GM18907 (cell line): ENCODE results near the gene DCAF7.

Experiments used
- ATAC-seq: cut with Tn5 transposase; IDR thresholded peaks from one replicate; pipeline ENCODE4 v1.9.1; 2021; ENCODE audit warnings: mild to moderate bottlenecking, moderate library complexity; ENCODE audit not compliant: unreplicated experiment

Gene DCAF7, protein sequence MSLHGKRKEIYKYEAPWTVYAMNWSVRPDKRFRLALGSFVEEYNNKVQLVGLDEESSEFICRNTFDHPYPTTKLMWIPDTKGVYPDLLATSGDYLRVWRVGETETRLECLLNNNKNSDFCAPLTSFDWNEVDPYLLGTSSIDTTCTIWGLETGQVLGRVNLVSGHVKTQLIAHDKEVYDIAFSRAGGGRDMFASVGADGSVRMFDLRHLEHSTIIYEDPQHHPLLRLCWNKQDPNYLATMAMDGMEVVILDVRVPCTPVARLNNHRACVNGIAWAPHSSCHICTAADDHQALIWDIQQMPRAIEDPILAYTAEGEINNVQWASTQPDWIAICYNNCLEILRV

DNA sequence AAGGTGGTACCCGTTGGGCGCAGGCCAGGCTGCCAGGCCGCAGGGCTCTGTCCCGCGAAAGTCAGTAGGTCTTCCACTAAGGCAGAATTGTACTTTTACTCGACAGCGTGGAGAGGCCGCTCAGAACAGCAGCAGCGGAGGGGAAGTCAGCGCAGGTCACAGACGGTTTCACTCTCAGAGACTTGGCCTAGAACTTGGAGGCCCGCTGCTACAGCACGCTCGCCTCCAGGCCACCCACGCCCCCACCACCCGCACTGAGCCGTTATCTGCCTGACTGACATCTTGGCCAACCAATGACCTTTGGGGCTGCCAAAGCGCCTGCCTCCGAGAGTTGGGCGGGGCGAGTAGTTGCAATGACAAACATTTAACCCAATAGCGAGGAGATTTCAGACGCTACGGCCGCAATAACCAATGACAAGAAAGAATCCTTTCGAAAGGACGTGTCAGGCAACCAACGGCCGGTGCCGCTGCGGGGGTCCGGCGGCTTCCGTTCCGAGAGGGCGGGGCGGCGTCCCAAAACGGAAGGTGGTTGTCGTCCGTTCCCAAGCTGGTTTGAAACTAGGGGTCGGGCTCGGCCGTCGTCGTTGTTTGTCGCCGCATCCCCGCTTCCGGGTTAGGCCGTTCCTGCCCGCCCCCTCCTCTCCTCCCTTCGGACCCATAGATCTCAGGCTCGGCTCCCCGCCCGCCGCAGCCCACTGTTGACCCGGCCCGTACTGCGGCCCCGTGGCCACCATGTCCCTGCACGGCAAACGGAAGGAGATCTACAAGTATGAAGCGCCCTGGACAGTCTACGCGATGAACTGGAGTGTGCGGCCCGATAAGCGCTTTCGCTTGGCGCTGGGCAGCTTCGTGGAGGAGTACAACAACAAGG lies at the start of gene DCAF7:
Gene DCAF7, plus strand, starts transcription at position 532 of the 871 bp plus-strand sequence. Its CDS starts 201 bp downstream, at position 733.
- ATAC-seq = peak; percentile 95

DNA sequence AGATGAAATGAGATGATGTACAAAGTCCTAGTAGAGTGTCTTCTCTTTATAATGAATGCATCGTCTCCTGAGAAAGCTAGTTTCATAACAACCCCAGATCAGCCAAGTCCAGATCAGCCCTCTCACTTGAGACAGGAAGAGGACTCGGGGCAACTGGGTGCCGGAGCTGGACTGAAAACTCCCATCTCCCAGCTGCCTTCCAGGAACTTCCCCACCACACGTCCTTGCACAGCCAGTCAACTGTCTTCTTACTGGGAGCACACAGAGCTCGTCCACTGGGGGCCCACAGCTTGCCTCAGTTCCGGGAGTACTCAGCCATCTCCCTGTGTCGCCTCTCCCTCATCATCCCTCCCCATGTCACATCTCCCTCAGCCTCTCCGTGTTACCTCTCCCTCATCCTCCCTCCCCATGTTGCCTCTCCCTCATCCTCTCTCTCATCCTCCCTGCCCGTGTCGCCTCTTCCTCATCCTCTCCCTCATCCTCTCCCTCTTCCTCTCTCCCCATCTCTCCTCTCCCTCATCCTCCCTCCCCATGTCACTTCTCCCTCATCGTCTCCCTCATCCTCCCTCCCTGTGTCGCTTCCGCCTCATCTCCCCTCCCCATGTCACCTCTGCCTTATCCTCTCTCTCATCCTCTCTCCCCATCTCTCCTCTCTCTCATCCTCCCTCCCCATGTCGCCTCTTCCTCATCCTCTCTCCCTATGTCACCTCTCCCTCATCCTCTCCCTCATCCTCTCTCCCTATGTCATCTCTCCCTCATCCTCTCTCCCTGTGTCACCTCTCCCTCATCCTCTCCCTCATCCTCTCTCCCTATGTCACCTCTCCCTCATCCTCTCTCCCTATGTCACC lies 49.5 kb upstream of the DCAF7 start:
- no peak for ATAC-seq

- ATAC-seq = no peak
Observed at GRCh38 chr17:63503341-63503705, 47.0 kb upstream of the DCAF7 start.

DNA sequence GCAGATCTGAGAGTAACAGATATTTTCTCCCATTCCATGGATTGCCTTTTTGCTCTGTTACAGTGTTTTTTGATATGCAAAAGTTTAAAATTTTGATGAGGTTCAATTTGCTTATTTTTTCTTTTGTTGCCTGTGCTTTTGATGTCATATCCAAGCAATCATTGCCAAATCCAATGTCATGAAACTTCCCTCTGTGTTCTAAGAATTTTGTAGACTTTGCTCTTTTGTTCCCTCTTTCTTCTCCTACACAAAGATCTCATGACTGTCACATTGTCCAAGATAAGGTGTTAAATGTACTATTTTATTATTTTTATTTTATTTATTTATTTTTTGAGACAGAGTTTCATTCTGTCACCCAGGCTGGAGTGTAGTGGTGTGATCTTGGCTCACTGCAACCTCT lies 46.0 kb upstream of the DCAF7 start:
- no peak for ATAC-seq

DNA sequence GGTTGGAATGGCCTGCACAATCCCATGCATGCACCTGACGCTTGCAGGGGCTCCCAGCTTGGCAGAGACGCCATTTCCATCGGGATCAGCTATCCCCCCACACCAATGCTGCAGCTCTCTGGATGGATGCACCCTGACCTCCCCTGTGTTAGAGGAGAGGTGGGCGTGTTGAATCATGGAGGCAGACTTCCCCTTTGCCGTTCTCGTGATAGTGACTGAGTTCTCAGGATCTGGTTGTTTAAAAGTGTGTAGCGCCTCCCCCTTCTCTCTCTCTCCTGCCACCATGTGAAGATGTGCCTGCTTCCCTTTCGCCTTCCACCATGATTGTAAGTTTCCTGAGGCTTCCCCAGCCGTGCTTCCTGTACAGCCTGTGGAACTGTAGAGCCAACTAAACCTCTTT lies 44.9 kb upstream of the DCAF7 start:
- ATAC-seq = no peak

DNA sequence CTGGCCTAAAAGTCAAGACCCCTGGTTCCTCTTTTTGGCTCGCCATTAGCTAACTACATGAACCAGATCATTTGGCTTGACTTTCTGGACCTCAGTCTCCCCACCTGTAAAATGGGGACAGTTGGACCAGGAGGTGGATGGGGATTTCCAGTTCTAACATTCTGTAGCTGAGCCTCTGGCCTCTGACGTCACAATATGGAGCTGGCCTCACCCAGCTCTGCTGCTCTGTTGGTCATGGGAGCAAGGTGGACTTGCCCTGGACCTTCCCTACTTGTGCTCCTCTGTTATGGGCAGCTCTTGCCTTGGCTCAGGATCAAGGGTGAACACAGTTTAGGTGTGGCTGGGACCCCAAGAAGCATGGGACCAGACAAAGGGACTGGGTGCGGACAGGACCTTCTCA lies 43.6 kb upstream of the DCAF7 start:
- no peak for ATAC-seq

- ATAC-seq = no peak
Observed at GRCh38 chr17:63511331-63511730, 38.9 kb upstream of the DCAF7 start.

- no peak for ATAC-seq
Observed at GRCh38 chr17:63512388-63512787, 37.9 kb upstream of the DCAF7 start.

DNA sequence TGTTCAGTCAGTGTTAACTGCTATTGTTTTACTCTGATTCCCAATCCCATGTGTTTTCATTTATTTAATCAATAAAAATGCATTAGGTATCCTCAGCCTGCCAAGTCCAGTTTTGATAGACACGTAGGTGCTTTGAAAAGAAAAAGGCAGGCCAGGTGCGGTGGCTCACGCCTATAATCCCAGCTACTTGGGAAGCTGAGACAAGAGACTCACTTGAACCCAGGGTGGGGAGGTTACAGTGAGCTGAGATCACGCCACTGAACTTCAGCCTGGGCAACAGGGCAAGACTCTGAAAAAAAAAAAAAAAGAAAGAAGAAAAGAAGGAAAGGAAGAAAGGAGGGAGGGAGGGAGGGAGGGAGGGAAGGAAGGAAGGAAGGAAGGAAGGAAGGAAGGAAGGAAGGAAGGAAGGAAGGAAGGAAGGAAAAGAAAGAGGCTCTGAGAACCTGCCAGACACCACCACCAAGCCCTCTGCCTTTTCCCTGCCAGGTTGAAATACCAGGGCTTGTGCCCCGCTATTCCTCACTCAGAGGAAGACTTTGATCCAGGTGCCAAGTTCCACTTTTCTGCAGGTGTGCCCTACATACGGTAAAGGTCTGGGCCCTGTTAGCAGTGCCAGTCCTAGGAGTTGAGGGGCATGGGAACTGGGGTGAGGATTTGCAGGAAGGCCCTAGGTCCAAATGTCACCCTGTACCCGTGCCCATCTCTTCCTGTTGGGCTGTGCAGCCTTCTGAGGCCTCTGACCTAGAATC lies 37.2 kb upstream of the DCAF7 start:
- ATAC-seq = no peak

- no peak for ATAC-seq
Observed at GRCh38 chr17:63514477-63514876, 35.8 kb upstream of the DCAF7 start.

DNA sequence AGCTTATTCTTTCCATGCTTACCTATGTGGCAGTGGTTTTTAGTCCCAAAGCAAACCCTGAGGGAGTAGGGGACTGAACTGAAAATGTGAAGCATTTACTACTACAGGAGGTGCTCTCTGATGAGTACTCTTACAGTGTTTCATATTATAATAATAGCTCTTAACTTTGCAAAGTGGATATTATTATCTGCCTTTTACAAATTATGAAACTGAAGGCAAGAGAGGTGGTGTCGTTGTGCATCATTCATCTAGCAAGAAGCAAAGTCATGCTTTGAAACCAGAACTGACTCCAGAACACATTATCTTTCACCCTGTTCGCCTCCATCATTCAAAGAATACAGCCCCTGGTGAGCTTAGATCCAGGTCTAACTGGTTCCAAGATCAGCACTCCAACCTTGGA lies 35.3 kb upstream of the DCAF7 start:
- ATAC-seq = no peak

- no peak for ATAC-seq
Observed at GRCh38 chr17:63515426-63515825, 34.9 kb upstream of the DCAF7 start.

- no peak for ATAC-seq
Observed at GRCh38 chr17:63516910-63517824, 33.1 kb upstream of the DCAF7 start.

DNA sequence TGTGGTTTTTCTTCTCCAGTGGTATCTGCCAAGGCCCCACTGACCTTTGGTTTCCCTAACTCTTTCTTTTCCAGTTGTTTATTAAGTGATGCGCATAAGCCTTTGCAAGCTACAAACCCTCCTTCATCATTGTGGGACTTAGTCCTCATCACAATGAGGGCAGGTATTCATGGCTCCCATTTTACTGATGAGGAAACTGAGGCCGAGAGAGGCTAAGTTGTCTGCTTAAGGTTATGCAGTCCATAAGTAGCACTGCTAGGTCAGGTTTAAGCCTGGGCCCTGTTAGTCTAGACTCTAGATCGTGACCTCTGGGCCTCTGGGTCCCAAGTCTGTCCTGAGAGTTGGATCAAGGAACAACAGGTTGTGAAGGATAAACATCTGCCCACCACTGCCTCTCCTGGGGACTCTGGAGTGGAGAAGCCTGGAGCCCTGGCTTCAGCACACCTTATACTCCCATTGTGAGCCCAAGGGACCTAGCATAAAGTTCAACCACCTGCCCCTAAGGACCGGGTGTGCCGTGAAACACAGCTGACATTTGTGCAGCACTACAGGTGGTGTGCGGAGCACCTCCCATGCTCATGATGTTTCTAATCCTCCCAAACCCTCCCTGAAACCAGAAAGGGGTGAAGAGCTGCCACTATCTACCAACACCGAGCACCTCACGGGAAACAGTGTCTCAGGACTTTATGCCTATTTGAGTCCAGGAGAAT lies 32.3 kb upstream of the DCAF7 start:
- no peak for ATAC-seq

DNA sequence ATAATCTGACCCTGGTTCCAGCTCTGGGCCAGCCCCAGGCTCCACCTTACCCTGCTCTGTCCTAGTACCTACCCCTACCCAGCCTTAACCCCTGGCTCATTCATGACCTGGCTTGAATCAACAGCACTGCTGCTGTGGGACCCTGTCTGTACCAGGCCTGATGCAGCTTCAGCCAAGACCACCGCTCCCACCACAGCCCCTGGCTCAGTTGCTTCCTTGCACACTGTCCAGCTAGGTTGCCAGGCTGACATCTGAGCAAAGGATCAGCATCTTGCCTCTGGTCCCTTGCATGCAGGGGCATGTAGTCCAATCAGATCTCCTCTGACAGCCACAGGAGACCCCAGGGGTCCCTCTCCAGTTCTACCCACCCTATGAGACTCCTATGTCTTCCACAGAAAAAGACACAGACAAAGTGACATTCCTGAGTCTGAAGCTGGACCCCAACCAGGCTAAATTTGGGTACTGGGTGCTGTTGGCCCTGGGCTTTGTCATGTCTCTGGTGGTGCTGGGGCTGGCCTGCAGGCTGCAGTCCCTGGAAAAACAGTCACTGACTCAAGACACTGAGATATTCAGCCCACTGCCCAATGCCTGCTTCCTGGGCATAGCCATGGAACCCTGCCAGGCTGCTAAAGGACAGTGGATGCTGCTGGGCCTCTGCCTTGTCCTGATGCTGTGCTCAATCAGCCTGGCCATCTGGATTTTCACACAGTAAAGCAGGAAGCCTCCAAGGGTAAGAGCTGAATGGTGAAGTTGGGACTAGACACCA lies 31.0 kb upstream of the DCAF7 start:
- ATAC-seq = no peak

DNA sequence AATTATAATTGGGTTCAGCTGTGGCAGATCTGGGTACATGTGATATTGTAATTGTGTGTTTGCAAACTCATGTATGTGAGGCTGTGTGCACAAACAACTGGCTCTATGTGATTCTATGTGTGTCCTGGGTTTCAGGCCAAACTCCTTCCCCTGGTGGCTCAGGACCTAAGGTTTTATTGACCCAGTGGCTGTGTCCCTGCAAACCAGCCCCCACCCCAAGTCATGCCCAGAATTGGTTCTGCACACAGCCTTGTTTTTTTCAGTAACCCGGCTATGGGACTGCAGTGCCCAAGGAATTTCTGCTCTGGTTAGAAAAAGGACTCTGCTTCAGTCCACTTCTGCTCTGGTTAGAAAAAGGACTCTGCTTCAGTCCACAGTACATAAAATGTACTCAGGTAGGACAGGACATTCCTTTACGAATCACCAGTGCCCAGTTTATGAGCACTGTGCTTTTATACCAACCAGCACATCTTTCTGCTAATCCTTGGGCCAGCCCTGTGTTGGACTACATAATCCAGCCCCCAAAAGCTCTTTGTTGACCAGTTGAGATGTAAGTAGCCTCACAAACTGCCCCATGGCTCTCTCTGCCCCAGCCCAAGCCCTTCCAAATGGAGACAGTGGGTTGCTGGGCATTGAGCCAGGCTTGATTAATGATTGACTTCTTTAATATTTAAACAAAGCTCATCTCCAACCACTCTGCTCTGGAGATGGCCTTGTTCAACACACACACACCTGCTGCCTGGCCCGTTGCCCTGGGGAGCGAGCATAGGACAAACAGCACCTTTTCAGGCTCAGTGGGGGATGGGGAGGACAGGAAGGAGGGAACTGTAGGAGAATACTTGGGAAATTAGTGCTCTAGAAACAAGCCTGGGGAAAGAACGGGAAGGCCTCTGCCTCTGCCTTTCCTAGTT lies 30.1 kb upstream of the DCAF7 start:
- no peak for ATAC-seq

- ATAC-seq = no peak
Observed at GRCh38 chr17:63523253-63523855, 26.9 kb upstream of the DCAF7 start, which contains the start of gene KCNH6. KCNH6 (plus strand) TSS chr17:63523358; CDS start chr17:63523414, 56 bp downstream.
